Measurements from ENCODE around the gene ZFPM1.

ZFPM1 gene

GRCh38 chr16:88504489-88505404 lies 51.7 kb downstream of the ZFPM1 start:
- H3K79me2 ChIP-seq (ENCODE audit: insufficient read depth, low read length), result no peaks in the 10 kb centered on the region
- H3K9ac ChIP-seq (ENCODE audit: low read length), result no peak overlapping the region
- H3K4me2 ChIP-seq (ENCODE audit: low read depth, low read length, poor library complexity, severe bottlenecking), result no peak overlapping the region
- TF ChIP-seq CTCF (IDR thresholded peaks at IDR 0.05; ENCODE audit: insufficient read depth, low read length, poor library complexity, severe bottlenecking), result no peak
- no peak for TF ChIP-seq EZH2phosphoT487 (conservative IDR thresholded peaks at IDR 0.05; ENCODE audit: low read length)
- H4K20me1 ChIP-seq (ENCODE audit: low read depth, low read length), result no peaks in the 10 kb centered on the region
- no peak overlapping the region for H2AFZ ChIP-seq (ENCODE audit: low read depth, low read length, severe bottlenecking)
- H3K9me3 ChIP-seq (ENCODE audit: insufficient read depth, low read length), result no peaks in the 10 kb centered on the region
- H3K27ac ChIP-seq (ENCODE audit: low read depth, low read length), result no peak overlapping the region
- no peaks in the 10 kb centered on the region for H3K36me3 ChIP-seq (ENCODE audit: low read length)
- no peaks in the 10 kb centered on the region for H3K9me2 ChIP-seq (replicated peaks; ENCODE audit: insufficient read depth, low read length)
- H3K4me3 ChIP-seq (ENCODE audit: insufficient read depth, low read length, poor library complexity, severe bottlenecking), result no peak overlapping the region
- H3K27me3 ChIP-seq (ENCODE audit: low read length), result no peaks in the 10 kb centered on the region
- no peaks in the 10 kb centered on the region for H3F3A ChIP-seq (ENCODE audit: insufficient read depth)

- Histone ChIP-seq H3K27me3 (ENCODE audit: low read length) (no peaks in the 10 kb centered on the region), H3K27ac (ENCODE audit: low read depth, low read length) (no peak overlapping the region), H4K20me1 (ENCODE audit: low read depth, low read length) (no peaks in the 10 kb centered on the region), H3F3A (ENCODE audit: insufficient read depth) (no peaks in the 10 kb centered on the region), H3K9ac (ENCODE audit: low read length) (no peak overlapping the region), H2AFZ (ENCODE audit: low read depth, low read length, severe bottlenecking) (no peak overlapping the region), H3K79me2 (ENCODE audit: insufficient read depth, low read length) (no peaks in the 10 kb centered on the region), H3K4me3 (ENCODE audit: insufficient read depth, low read length, poor library complexity, severe bottlenecking) (no peak overlapping the region), H3K9me3 (ENCODE audit: insufficient read depth, low read length) (no peaks in the 10 kb centered on the region), H3K36me3 (ENCODE audit: low read length) (no peaks in the 10 kb centered on the region), H3K4me2 (ENCODE audit: low read depth, low read length, poor library complexity, severe bottlenecking) (no peak overlapping the region), H3K9me2 (replicated peaks; ENCODE audit: insufficient read depth, low read length) (no peaks in the 10 kb centered on the region)
- TF ChIP-seq CTCF (IDR thresholded peaks at IDR 0.05; ENCODE audit: insufficient read depth, low read length, poor library complexity, severe bottlenecking), result peak; percentile 40
- TF ChIP-seq EZH2phosphoT487 (conservative IDR thresholded peaks at IDR 0.05; ENCODE audit: low read length), result no peak
These were observed 52.5 kb downstream of the ZFPM1 start for GRCh38 chr16:88505405-88506082.

- no peak overlapping the region for H3K4me2 ChIP-seq (ENCODE audit: low read depth, low read length, poor library complexity, severe bottlenecking)
- H4K20me1 ChIP-seq (ENCODE audit: low read depth, low read length), result no peaks in the 10 kb centered on the region
- H3K9me2 ChIP-seq (replicated peaks; ENCODE audit: insufficient read depth, low read length), result no peaks in the 10 kb centered on the region
- TF ChIP-seq CTCF (IDR thresholded peaks at IDR 0.05; ENCODE audit: insufficient read depth, low read length, poor library complexity, severe bottlenecking) (no peak), EZH2phosphoT487 (conservative IDR thresholded peaks at IDR 0.05; ENCODE audit: low read length) (no peak)
- no peaks in the 10 kb centered on the region for H3K27me3 ChIP-seq (ENCODE audit: low read length)
- H3F3A ChIP-seq (ENCODE audit: insufficient read depth), result no peaks in the 10 kb centered on the region
- no peak overlapping the region for H2AFZ ChIP-seq (ENCODE audit: low read depth, low read length, severe bottlenecking)
- H3K9ac ChIP-seq (ENCODE audit: low read length), result no peak overlapping the region
- H3K27ac ChIP-seq (ENCODE audit: low read depth, low read length), result no peak overlapping the region
- no peak overlapping the region for H3K4me3 ChIP-seq (ENCODE audit: insufficient read depth, low read length, poor library complexity, severe bottlenecking)
- H3K79me2 ChIP-seq (ENCODE audit: insufficient read depth, low read length), result no peaks in the 10 kb centered on the region
- H3K9me3 ChIP-seq (ENCODE audit: insufficient read depth, low read length), result no peaks in the 10 kb centered on the region
- H3K36me3 ChIP-seq (ENCODE audit: low read length), result no peaks in the 10 kb centered on the region
These were observed 53.6 kb downstream of the ZFPM1 start for GRCh38 chr16:88506723-88507122.

Measured in SU-DHL-6 (cell line).